HG03457 (cell line): ENCODE results near the gene ADCY9.

Experiments
- ATAC-seq: cut with Tn5 transposase; IDR thresholded peaks from one replicate; pipeline ENCODE4 v1.9.1; 2021; ENCODE audit warnings: moderate number of reproducible peaks; ENCODE audit not compliant: unreplicated experiment

ADCY9 gene

GRCh38 chr16:4006397-4006999, 109.7 kb downstream of the ADCY9 start:
- ATAC-seq: no peak

DNA sequence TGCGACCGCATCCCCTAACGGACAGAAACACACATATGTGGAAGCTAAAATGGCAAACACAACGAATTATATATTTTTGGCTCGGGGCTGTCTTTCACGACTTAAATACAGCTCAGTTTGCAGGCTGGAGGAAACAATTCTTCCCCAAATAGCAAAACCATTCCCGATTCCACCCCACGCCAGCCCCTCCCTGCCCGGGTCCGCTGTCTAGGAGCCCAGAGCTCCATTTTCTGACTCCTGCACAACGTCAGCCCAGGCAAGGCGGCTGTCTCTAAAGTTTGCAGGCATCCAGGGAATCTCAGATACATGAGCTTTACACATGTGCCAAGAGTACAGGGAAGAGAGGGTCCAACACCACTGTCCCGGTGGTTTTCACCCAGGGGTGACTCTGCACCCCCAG, 110.5 kb downstream of the ADCY9 start:
- ATAC-seq: no peak

GRCh38 chr16:4005281-4005680, 111.0 kb downstream of the ADCY9 start:
- ATAC-seq: no peak

DNA sequence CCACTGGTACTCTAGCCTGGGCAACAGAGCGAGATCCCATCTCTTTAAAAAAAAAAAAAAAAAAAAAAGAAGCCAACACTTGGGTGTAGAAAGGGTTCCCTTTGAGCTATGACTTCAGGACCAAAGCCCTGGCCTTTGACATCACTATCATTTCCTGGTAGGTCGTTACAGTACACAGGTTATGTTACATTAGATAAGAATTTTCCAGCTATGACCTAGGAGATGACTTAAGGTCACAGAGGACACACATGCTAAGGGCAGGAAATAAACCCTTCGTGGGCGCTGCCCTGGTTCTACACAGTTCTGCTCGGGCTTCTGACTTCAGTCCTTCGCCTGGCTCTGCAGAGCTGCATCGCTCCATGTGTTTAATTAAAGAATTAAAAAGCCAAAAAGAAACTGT, 112.0 kb downstream of the ADCY9 start:
- ATAC-seq: no peak

DNA sequence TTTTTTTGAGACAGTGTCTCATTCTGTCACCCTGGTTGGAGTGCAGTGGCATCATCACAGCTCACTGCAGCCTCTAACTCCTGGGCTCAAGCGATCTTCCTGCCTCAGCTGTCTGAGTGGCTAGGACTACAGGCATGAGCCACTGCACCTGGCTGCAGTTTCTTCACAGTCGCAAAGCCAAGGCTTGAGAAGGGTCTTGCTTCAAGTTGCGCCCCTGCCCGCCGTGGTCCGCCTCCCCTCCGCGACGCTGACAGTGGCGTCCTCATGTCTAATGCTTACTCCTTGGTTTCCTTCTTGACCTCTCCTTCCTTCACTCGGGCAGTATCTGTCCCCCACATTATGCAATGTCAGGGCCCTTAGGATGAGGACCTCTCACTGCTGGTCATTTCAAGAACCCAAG, 112.7 kb downstream of the ADCY9 start:
- no peak for ATAC-seq

- no peak for ATAC-seq
These were observed 113.1 kb downstream of the ADCY9 start for GRCh38 chr16:4003166-4003565.

DNA sequence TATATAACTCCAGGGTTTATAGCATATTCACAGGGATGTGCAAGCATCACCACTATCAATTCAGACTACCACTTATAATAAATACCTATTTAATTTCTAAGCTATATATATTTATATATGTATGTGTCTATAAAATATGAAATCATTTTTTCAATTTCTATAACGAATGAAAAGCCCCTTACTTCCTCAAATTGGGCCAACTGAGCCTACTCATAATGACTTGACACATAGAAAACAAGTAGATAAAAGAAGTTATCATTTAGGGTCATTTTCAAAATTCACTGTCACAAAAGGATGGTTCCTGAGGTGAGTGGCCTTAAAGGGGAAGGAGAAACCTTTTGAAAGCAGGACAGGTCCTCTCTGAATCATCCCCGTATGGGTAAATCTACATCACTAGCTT, 114.1 kb downstream of the ADCY9 start:
- ATAC-seq: no peak

GRCh38 chr16:3999479-4000325, 116.5 kb downstream of the ADCY9 start:
- no peak for ATAC-seq

GRCh38 chr16:3998793-3999478, 117.3 kb downstream of the ADCY9 start:
- no peak for ATAC-seq

DNA sequence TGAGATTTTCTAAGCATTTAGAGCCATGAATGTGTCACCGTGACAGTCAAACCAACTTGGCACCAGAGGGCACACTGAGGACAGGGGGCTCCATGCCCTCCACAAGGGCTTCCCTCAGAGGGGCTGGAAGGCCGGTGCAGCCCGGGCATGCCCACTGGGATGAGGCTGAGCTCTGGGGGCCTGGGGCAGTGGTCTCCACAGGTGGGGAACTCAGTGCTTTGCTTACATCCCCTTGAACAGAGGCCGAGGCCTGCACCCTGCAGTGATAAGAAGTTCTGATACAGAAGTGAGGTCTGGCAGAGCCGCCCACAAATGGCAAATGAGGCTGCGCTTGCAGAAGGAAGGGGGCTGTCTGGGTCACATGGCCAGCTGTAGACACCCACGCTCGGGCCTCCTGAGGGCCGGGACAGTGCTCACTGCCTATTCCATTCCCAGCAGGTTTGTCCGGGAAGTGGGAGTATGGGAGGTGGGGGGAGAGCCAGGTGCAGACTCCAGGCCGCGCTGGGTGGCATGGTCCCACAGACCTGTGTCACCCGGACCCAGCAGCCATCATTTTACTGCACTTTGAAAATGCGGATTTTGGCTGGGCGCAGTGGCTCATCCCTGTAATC, 118.9 kb downstream of the ADCY9 start:
- ATAC-seq: no peak

- ATAC-seq: no peak
These were observed 121.2 kb downstream of the ADCY9 start for GRCh38 chr16:3995001-3995400.

- no peak for ATAC-seq
These were observed 123.0 kb downstream of the ADCY9 start for GRCh38 chr16:3993052-3993785.

- ATAC-seq: no peak
These were observed 123.8 kb downstream of the ADCY9 start for GRCh38 chr16:3992297-3993051.

- ATAC-seq: no peak
These were observed 127.4 kb downstream of the ADCY9 start for GRCh38 chr16:3988824-3989223.

- no peak for ATAC-seq
These were observed 128.2 kb downstream of the ADCY9 start for GRCh38 chr16:3988011-3988410.

DNA sequence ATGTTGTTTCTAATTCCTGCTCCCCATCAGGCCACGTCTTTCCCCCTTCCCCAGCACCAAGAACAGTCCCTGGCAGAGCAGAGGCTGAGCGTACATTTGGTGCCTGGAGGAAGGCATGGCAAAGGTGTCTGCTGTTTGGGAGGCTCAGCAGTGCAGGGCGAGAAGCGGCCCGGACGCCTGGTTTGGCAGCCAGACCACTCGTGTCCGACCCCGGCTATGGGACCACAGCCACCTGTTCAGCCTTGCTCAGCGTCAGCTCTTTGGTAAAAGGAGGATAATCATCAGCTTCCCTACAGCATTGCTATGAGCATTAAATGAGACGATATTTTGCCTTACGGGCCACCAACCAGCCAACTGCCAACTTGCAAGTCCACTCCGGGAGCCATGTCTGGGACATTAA, 129.0 kb downstream of the ADCY9 start:
- no peak for ATAC-seq

GRCh38 chr16:3986235-3986544, 130.1 kb downstream of the ADCY9 start:
- ATAC-seq: no peak

- ATAC-seq: no peak
These were observed 131.9 kb downstream of the ADCY9 start for GRCh38 chr16:3984111-3985060.

GRCh38 chr16:3983081-3983520, 133.1 kb downstream of the ADCY9 start:
- no peak for ATAC-seq
